Type B pancreatic cell (in vitro differentiated cells): ENCODE measurements around the gene SLC2A5. TPM values are rescaled to one million over a fixed set of nuclear protein-coding genes. Genes with fewer than 3 reads are reported as not detected.

Source experiments
- DNase-seq: peaks from one replicate; pipeline ENCODE4 v3.0.0; 2021; ENCODE audit warnings: mixed read lengths; ENCODE audit not compliant: unreplicated experiment; ENCODE audit errors: extremely low spot score
- H3K27ac Mint-ChIP-seq: 2 replicates; pipeline ENCODE4 v1.8.0; 2021; ENCODE audit warnings: mild to moderate bottlenecking, mixed read lengths
- H3K27me3 Mint-ChIP-seq: 2 replicates; pipeline ENCODE4 v1.8.0; 2021; ENCODE audit warnings: mixed read lengths
- H3K36me3 Mint-ChIP-seq: 2 replicates; pipeline ENCODE4 v1.8.0; 2021; ENCODE audit warnings: mixed read lengths
- H3K4me1 Mint-ChIP-seq: one replicate; pipeline ENCODE4 v1.8.0; 2021; ENCODE audit warnings: mixed read lengths; ENCODE audit not compliant: unreplicated experiment
- H3K4me3 Mint-ChIP-seq: 2 replicates; pipeline ENCODE4 v1.8.0; 2021; ENCODE audit warnings: mild to moderate bottlenecking, mixed read lengths
- H3K9me3 Mint-ChIP-seq: 2 replicates; pipeline ENCODE4 v1.8.0; 2021; ENCODE audit warnings: mixed read lengths
- total RNA-seq: library from RNA; stranded (reverse); gene quantifications from 2 replicates; pipeline ENCODE4 v1.2.1, GENCODE V29; 2021; ENCODE audit warnings: low replicate concordance
- TF ChIP-seq, protein P1 (sequence below): fragments of 200-600 bp; sonication (generic); conservative IDR thresholded peaks from 2 replicates; pipeline ENCODE4 v1.5.0; 2021; ENCODE audit warnings: antibody characterized with exemption, mild to moderate bottlenecking

SLC2A5 gene
- total RNA-seq, 1 donor from 2014 or later: 2.7 TPM

GRCh38 chr1:9041116-9041779 is 28.2 kb downstream of the SLC2A5 start:
- H3K4me3 Mint-ChIP-seq: no peak overlapping the region
- H3K4me1 Mint-ChIP-seq: no peaks in the 10 kb centered on the region
- H3K27me3 Mint-ChIP-seq: peaks cover 6% of the 10 kb centered on the region
- DNase-seq: no peak
- no peak overlapping the region for H3K27ac Mint-ChIP-seq
- H3K36me3 Mint-ChIP-seq: no peaks in the 10 kb centered on the region
- TF ChIP-seq, protein P1, sequence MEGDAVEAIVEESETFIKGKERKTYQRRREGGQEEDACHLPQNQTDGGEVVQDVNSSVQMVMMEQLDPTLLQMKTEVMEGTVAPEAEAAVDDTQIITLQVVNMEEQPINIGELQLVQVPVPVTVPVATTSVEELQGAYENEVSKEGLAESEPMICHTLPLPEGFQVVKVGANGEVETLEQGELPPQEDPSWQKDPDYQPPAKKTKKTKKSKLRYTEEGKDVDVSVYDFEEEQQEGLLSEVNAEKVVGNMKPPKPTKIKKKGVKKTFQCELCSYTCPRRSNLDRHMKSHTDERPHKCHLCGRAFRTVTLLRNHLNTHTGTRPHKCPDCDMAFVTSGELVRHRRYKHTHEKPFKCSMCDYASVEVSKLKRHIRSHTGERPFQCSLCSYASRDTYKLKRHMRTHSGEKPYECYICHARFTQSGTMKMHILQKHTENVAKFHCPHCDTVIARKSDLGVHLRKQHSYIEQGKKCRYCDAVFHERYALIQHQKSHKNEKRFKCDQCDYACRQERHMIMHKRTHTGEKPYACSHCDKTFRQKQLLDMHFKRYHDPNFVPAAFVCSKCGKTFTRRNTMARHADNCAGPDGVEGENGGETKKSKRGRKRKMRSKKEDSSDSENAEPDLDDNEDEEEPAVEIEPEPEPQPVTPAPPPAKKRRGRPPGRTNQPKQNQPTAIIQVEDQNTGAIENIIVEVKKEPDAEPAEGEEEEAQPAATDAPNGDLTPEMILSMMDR: no peak
- H3K9me3 Mint-ChIP-seq: no peaks in the 10 kb centered on the region

DNA sequence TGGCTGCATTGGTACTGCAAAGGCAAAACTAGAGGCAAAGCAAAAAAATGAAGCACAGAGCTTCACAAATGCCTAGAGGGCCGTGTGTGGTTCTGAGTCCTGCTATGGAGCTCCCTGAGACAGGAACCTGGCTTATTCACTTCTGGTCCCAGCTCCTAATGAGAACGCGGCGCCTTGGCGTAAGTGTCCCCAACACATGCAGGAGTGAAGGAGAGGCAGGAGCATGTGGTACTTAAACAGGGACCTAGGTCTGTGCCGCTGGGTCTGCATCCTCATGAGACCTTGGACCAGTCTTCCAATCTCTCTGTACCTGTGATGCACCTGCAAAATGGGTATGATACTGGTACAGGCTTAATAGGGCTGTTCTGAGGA is 28.8 kb downstream of the SLC2A5 start:
- Mint-ChIP-seq H3K4me3 (no peak overlapping the region), H3K27me3 (peaks cover 6% of the 10 kb centered on the region), H3K27ac (no peak overlapping the region), H3K4me1 (no peaks in the 10 kb centered on the region), H3K9me3 (no peaks in the 10 kb centered on the region), H3K36me3 (no peaks in the 10 kb centered on the region)
- TF ChIP-seq, protein P1: no peak
- no peak for DNase-seq

DNA sequence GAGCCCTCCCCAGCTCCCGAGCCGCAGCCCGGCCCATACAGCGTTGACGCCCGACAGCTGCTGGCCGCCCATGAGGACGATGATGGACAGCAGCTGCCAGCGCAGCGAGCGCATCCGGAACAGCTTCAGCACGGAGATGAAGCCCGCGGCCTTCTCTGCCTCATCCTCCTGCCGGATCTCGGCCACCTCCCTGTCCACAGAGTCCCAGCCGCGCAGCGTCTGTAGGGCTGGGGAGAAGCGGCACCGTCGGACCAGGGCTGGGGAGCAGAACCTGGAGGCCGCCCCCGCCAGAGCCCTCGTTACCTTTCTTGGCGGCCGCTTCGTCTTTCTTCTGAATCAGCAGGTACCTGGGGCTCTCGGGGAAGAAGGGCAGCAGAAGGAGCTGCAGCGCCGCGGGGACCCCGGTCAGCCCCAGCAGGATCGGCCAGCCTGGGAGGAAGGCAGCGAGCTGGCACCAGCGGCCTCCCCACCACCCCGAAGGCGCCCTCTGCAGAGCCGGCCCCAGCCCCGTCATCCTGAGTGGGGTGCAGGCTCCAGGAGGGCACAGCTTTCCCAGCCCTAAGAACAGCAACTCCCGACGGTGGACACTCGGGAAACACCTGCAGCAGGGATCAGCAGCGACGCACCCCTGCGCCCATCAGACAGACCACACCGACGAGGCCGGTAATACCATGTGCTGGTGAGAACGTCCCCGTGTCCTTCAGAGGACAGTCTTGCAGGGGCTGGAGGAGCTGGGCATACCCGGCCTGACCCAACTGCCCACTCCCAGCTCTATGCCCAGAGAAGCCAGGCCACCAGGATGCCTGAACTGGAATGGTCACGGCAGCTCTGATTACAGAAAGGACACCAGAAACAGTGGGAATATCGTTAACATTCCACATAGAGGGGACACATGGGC is 29.4 kb downstream of the SLC2A5 start:
- Mint-ChIP-seq H3K27me3 (peaks cover 6% of the 10 kb centered on the region), H3K36me3 (no peaks in the 10 kb centered on the region), H3K4me3 (no peak overlapping the region), H3K9me3 (no peaks in the 10 kb centered on the region), H3K4me1 (no peaks in the 10 kb centered on the region), H3K27ac (no peak overlapping the region)
- DNase-seq: no peak
- TF ChIP-seq, protein P1: no peak

DNA sequence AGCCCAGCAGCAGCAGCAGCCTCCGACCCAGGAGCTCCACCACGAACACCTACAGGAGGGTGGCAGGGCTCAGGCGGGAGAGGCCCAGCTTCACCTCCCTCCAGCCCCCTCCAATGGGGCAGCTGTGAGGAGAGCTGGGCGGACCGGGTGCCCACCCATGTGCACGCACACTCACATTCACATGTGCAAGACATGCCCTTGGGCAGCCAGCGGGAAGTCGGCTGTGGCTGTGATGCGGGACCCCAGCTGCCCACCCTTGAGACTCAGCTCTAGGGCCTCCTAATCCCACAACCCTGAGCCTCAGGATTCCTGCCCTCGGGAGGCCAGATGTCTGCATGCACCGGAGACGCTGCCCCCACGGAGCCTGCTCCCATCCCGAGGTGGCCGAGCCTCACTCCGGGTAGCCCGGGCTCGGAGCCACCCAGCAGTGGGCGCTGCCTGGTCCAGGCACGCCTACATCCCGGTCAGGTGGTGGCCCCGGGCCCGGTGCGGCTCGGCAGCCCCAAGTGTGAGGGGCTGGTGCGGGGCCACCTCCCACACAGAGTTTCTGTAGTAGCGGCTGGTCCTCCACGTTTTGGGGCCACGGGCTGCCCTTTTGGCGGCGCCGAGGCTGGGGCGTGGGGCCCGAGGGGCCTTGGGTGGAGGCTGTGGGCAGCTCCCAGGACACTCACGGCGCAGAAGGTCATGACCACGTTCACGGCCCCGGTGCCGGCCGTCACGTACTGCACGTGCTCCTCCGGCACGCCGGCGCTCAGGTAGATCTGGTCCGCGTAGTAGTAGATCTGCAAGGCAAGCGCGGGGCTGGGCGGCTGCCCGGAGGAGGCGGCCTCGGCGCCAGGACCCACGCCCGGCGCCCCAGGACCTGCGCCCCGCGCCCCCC is 30.3 kb downstream of the SLC2A5 start:
- Mint-ChIP-seq H3K9me3 (peaks cover 8% of the 10 kb centered on the region), H3K27ac (no peak overlapping the region), H3K27me3 (peaks cover 6% of the 10 kb centered on the region), H3K4me3 (no peak overlapping the region), H3K4me1 (no peaks in the 10 kb centered on the region), H3K36me3 (no peaks in the 10 kb centered on the region)
- DNase-seq: no peak
- TF ChIP-seq, protein P1: no peak

DNA sequence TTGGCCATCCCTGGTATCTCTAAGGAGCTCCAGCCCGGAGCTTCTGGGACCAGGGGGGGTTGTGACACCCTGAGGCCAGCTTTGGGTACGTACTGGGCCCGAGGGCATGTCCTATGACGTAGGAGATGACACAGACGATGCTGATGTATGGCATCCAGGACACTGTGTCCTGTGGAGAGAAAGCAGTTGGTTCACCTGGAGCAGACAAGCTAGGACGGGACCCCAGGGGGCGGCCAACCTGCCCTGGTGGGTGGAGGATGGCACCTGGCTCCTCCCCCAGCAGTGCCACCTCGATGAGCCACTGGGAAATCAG is 31.1 kb downstream of the SLC2A5 start:
- no peak for DNase-seq
- TF ChIP-seq, protein P1: no peak
- Mint-ChIP-seq H3K4me3 (no peak overlapping the region), H3K27ac (no peak overlapping the region), H3K4me1 (no peaks in the 10 kb centered on the region), H3K36me3 (no peaks in the 10 kb centered on the region), H3K9me3 (peaks cover 11% of the 10 kb centered on the region), H3K27me3 (peaks cover 8% of the 10 kb centered on the region)
